Tibial artery (tissue), 4 donors: ENCODE measurements around the gene AFF3.

ENCODE experiments used
- DNase-seq, 2 donors: peaks; one replicate each; pipeline ENCODE4 v3.0.0-alpha.2; 2019
- H3K27ac ChIP-seq, 2 donors: fragments of 200-600 bp; sonication (generic) in 1 of 2; 1 replicate in 1 of 2; 2 replicates in 1 of 2; pipeline ENCODE4 v1.5.1; 2018 to 2019; ENCODE audit warnings: mild to moderate bottlenecking in 1 of 2
- H3K27me3 ChIP-seq, 2 donors: fragments of 200-600 bp; sonication (generic) in 1 of 2; one replicate each; pipeline versions ENCODE4 v1.5.1 to v1.6.0; 2016 to 2019
- H3K36me3 ChIP-seq, 3 donors: fragments of 200-600 bp; sonication (generic) in 2 of 3; one replicate each; pipeline ENCODE4 v1.5.1; 2016 to 2019; ENCODE audit warnings: mild to moderate bottlenecking in 2 of 3
- H3K4me1 ChIP-seq, 4 donors: fragments of 200-600 bp; sonication (generic) in 2 of 4; 1 replicate in 3 of 4; 2 replicates in 1 of 4; pipeline ENCODE4 v1.5.1; 2016 to 2019
- H3K4me3 ChIP-seq, 2 donors: fragments of 200-600 bp; sonication (generic) in 1 of 2; 1 replicate in 1 of 2; 2 replicates in 1 of 2; pipeline ENCODE4 v1.5.1; 2018 to 2019; ENCODE audit warnings: mild to moderate bottlenecking in 2 of 2
- H3K9me3 ChIP-seq, 3 donors: fragments of 200-600 bp; sonication (generic) in 1 of 3; one replicate each; pipeline ENCODE4 v1.5.1; 2016 to 2019
- CTCF ChIP-seq, 2 experiments: fragments of 200-600 bp in 1 of 2; fragments of 450-650 bp in 1 of 2; IDR thresholded peaks; one replicate each; pipeline ENCODE4 v1.5.1; 2017 to 2019; ENCODE audit warnings: antibody characterized with exemption in 2 of 2, mild to moderate bottlenecking in 1 of 2, moderate library complexity in 1 of 2
- intact Hi-C: fragments of 100-400 bp; cut with DNase I; formaldehyde crosslinking; loops from one replicate; pipeline ENCODE4 v1.15.0; 2023; ENCODE audit warnings: low total_unique reads

The AFF3 gene

GRCh38 chr2:100126897-100127401 is 15.4 kb downstream of the AFF3 start:
- Histone ChIP-seq H3K36me3 (no peaks in the 10 kb centered on the region), H3K9me3 (no peaks in the 10 kb centered on the region), H3K27ac (no peak overlapping the region), H3K4me3 (no peak overlapping the region), H3K4me1 (peaks cover 0 to 6% (median 2%) of the 10 kb centered on the region in 4 donors), H3K27me3 (no peaks in the 10 kb centered on the region)
- TF ChIP-seq CTCF (IDR thresholded peaks at IDR 0.05), result no peak
- intact Hi-C loops, result no loop called here
- DNase-seq, result no peak

GRCh38 chr2:100126201-100126600 is 16.2 kb downstream of the AFF3 start:
- no peaks in the 10 kb centered on the region for H3K36me3 ChIP-seq
- H3K27me3 ChIP-seq, result no peaks in the 10 kb centered on the region
- H3K4me3 ChIP-seq, result no peak overlapping the region
- intact Hi-C loops, result no loop called here
- H3K27ac ChIP-seq, result no peak overlapping the region
- DNase-seq, result no peak
- TF ChIP-seq CTCF (IDR thresholded peaks at IDR 0.05), result no peak
- no peaks in the 10 kb centered on the region for H3K9me3 ChIP-seq
- peaks cover 0 to 6% (median 2%) of the 10 kb centered on the region in 4 donors for H3K4me1 ChIP-seq

- H3K36me3 ChIP-seq, result no peaks in the 10 kb centered on the region
- peaks cover 0 to 6% (median 2%) of the 10 kb centered on the region in 4 donors for H3K4me1 ChIP-seq
- no peaks in the 10 kb centered on the region for H3K9me3 ChIP-seq
- no peak for TF ChIP-seq CTCF (IDR thresholded peaks at IDR 0.05)
- H3K27ac ChIP-seq, result no peak overlapping the region
- intact Hi-C loops, result no loop called here
- no peak for DNase-seq
- H3K4me3 ChIP-seq, result no peak overlapping the region
- no peaks in the 10 kb centered on the region for H3K27me3 ChIP-seq
Observed at GRCh38 chr2:100125626-100126025, 16.8 kb downstream of the AFF3 start.

GRCh38 chr2:100124761-100125160 is 17.6 kb downstream of the AFF3 start:
- intact Hi-C loops, result no loop called here
- no peaks in the 10 kb centered on the region for H3K27me3 ChIP-seq
- H3K36me3 ChIP-seq, result no peaks in the 10 kb centered on the region
- no peaks in the 10 kb centered on the region for H3K9me3 ChIP-seq
- H3K27ac ChIP-seq, result no peak overlapping the region
- TF ChIP-seq CTCF (IDR thresholded peaks at IDR 0.05), result no peak
- peaks cover 0 to 6% (median 2%) of the 10 kb centered on the region in 4 donors for H3K4me1 ChIP-seq
- no peak overlapping the region for H3K4me3 ChIP-seq
- DNase-seq, result no peak

- intact Hi-C loops, result loop anchor here (2.0 kb wide), 1 partner anchor 22 kb away; the partner anchor contains the start of gene AFF3
- no peak for TF ChIP-seq CTCF (IDR thresholded peaks at IDR 0.05)
- DNase-seq, result no peak
- Histone ChIP-seq H3K27me3 (no peaks in the 10 kb centered on the region), H3K36me3 (no peaks in the 10 kb centered on the region), H3K9me3 (no peaks in the 10 kb centered on the region), H3K27ac (no peak overlapping the region), H3K4me1 (peaks cover 0 to 4% (median 1%) of the 10 kb centered on the region in 4 donors), H3K4me3 (no peak overlapping the region)
Observed at GRCh38 chr2:100121124-100121718, 21.2 kb downstream of the AFF3 start.
